HepG2 (cell line): Measurements from ENCODE around the gene UNC5B. TPM values are rescaled to one million over a fixed set of nuclear protein-coding genes. Genes with fewer than 3 reads are reported as not detected.

Source experiments
- ATM ChIP-seq: fragments of 450-650 bp; IDR thresholded peaks from 2 replicates; pipeline ENCODE4 v1.7.1; 2017; ENCODE audit warnings: mild to moderate bottlenecking, borderline replicate concordance
- BCLAF1 ChIP-seq: fragments of 450-650 bp; IDR thresholded peaks from 2 replicates; pipeline ENCODE4 v1.6.1; 2017; ENCODE audit warnings: mild to moderate bottlenecking
- FOXA3 ChIP-seq: IDR thresholded peaks from 2 replicates; pipeline ENCODE4 v1.6.1; 2016; ENCODE audit warnings: missing genetic modification reagents, missing compliant biosample characterization
- HIVEP1 ChIP-seq: sonication (generic); formaldehyde crosslinking; IDR thresholded peaks from 2 replicates; pipeline ENCODE4 v1.4.0; 2020; ENCODE audit warnings: mild to moderate bottlenecking, missing genetic modification reagents
- KAT8 ChIP-seq: IDR thresholded peaks from 2 replicates; pipeline ENCODE4 v1.6.1; 2016; ENCODE audit warnings: missing genetic modification reagents, missing compliant biosample characterization
- KLF6 ChIP-seq: IDR thresholded peaks from 2 replicates; pipeline ENCODE4 v1.8.0; 2016; ENCODE audit warnings: missing biosample characterization, missing genetic modification reagents
- MYPOP ChIP-seq: sonication (generic); formaldehyde crosslinking; IDR thresholded peaks from 2 replicates; pipeline ENCODE4 v1.8.1; 2023; ENCODE audit warnings: mild to moderate bottlenecking, moderate library complexity, missing genetic modification reagents
- NCOA2 ChIP-seq: sonication (generic); formaldehyde crosslinking; IDR thresholded peaks from 2 replicates; pipeline ENCODE4 v1.8.0; 2022; ENCODE audit warnings: inconsistent platforms
- RFXAP ChIP-seq: sonication (generic); formaldehyde crosslinking; IDR thresholded peaks from 2 replicates; pipeline ENCODE4 v1.4.0; 2020; ENCODE audit warnings: missing genetic modification reagents, borderline replicate concordance
- SOX5 ChIP-seq: IDR thresholded peaks from 2 replicates; pipeline ENCODE4 v1.6.1; 2016; ENCODE audit warnings: borderline replicate concordance
- ZKSCAN1 ChIP-seq: fragments of 150-350 bp; IDR thresholded peaks from 2 replicates; pipeline ENCODE4 v1.6.1; 2014; ENCODE audit warnings: low read length
- ZNF121 ChIP-seq: sonication (generic); formaldehyde crosslinking; IDR thresholded peaks from 2 replicates; pipeline ENCODE4 v1.5.0; 2020; ENCODE audit warnings: mild to moderate bottlenecking, missing genetic modification reagents
- ZNF335 ChIP-seq: sonication (generic); formaldehyde crosslinking; IDR thresholded peaks from 2 replicates; pipeline ENCODE4 v1.4.0; 2020; ENCODE audit warnings: missing genetic modification reagents
- ZNF569 ChIP-seq: sonication (generic); formaldehyde crosslinking; IDR thresholded peaks from 2 replicates; pipeline ENCODE4 v1.5.0; 2020; ENCODE audit warnings: mild to moderate bottlenecking, missing genetic modification reagents, moderate library complexity, borderline replicate concordance
- ZNF577 ChIP-seq: sonication (generic); formaldehyde crosslinking; IDR thresholded peaks from 2 replicates; pipeline ENCODE4 v1.4.0; 2020; ENCODE audit warnings: mild to moderate bottlenecking, low read depth, missing genetic modification reagents, borderline replicate concordance
- ZNF629 ChIP-seq: sonication (generic); formaldehyde crosslinking; conservative IDR thresholded peaks from 2 replicates; pipeline ENCODE4 v1.5.0; 2020; ENCODE audit warnings: missing genetic modification reagents
- ZNF709 ChIP-seq: sonication (generic); formaldehyde crosslinking; IDR thresholded peaks from 2 replicates; pipeline ENCODE4 v1.5.0; 2020; ENCODE audit warnings: mild to moderate bottlenecking, missing genetic modification reagents
- polyA plus RNA-seq, 8 experiments: library from polyadenylated mRNA; depleted of rRNA in 3 of 8; stranded (reverse) in 7 of 8; unstranded in 1 of 8; fragments of >200 nt; fragmentation: Illumina TruSeq in 4 of 8; extraction: Trizol in 4 of 8; gene quantifications; 2 replicates each; pipeline versions ENCODE4 v1.2.1 to v1.2.3, GENCODE V29; 2011 to 2016; ENCODE audit warnings: low read depth in 4 of 8, missing spikeins in 1 of 8, mixed read lengths in 1 of 8; ENCODE audit not compliant: insufficient read depth in 1 of 8
- total RNA-seq, 5 experiments: library from RNA; depleted of rRNA; stranded (reverse); fragments of >200 nt; fragmentation: Illumina TruSeq; extraction: Trizol; gene quantifications; 2 replicates each; pipeline ENCODE4 v1.2.3, GENCODE V29; 2016; ENCODE audit warnings: low read depth in 1 of 5
- TF ChIP-seq, protein P1 (sequence below): sonication (generic); formaldehyde crosslinking; conservative IDR thresholded peaks from 2 replicates; pipeline ENCODE4 v1.8.1; 2023; ENCODE audit warnings: missing genetic modification reagents
- TF ChIP-seq, protein P2 (sequence below): sonication (generic); formaldehyde crosslinking; IDR thresholded peaks from 2 replicates; pipeline ENCODE4 v1.5.1; 2020; ENCODE audit warnings: mild to moderate bottlenecking, missing genetic modification reagents, borderline replicate concordance
- TF ChIP-seq, protein P3 (sequence below): sonication (generic); formaldehyde crosslinking; IDR thresholded peaks from 2 replicates; pipeline ENCODE4 v1.5.0; 2020; ENCODE audit warnings: missing genetic modification reagents

The UNC5B gene
- total and polyA plus RNA-seq, 2 of the 13 experiments (the other 11 are each of a cell fraction or from before 2014, with no cell fraction given), result 0.07 TPM

DNA sequence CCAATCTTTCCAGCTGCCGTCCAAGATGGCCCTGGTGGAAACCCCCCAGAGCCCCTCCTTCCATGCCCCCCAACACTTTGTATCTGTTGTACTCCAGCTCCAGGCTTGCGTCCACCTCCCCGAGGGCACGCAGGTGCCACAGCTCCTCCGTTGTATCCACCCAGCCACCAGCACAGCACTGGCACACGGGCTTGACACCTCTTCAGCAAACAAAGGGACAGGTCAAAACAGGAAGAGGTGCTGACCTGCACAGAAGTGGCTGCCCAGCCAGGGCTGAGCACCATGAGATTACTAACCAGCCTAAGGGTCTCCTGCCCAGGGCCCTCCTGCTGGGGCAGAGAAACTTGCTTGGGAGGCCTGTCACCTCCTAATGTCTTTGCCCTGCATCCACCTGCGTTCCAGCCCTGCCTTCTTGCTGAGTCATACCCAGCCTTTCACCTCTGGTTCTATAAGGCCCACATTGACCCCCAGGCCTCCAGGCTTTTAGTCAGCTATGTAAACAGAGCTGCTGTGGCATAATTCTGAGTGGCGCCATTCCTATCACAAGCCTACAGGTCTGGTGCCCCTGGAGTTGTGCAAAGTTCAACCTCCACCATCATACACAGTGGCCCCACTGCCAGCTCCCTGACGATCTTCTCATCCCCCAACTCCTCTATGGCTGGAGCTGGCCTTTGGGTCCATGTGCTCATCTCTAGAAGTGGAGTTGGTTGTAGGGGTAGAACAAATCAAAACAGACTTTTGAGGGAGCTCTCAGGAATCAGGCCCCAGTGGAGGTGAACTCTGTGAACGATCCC is 127.6 kb downstream of the UNC5B start (continued):
- TF ChIP-seq BCLAF1 (no peak), MYPOP (CRISPR knock-in tag) (peak; percentile 79; the same call in 1 of the 2 replicates), ZNF335 (peak; percentile 77; the same call in 1 of the 2 replicates), FOXA3 (peak; percentile 99), SOX5 (CRISPR knock-in tag) (peak; percentile 79), ZNF629 (CRISPR knock-in tag) (peak; percentile 63; the same call in 1 of the 2 replicates), NCOA2 (CRISPR knock-in tag) (peak; percentile 96), ZNF709 (CRISPR knock-in tag) (peak; percentile 84; the same call in 1 of the 2 replicates), ZNF577 (CRISPR knock-in tag) (no peak), ZNF569 (CRISPR knock-in tag) (no peak), HIVEP1 (no peak), ATM (no peak; the same call in 1 of the 2 replicates), KLF6 (peak; percentile 59; the same call in 1 of the 2 replicates), ZKSCAN1 (0 out of 2 replicates have a peak, but pooled peaks have one; percentile 7), RFXAP (peak; percentile 82; the same call in 1 of the 2 replicates), ZNF121 (CRISPR knock-in tag) (no peak; the same call in 1 of the 2 replicates), KAT8 (CRISPR knock-in tag) (peak; percentile 74)
- TF ChIP-seq, protein P1, sequence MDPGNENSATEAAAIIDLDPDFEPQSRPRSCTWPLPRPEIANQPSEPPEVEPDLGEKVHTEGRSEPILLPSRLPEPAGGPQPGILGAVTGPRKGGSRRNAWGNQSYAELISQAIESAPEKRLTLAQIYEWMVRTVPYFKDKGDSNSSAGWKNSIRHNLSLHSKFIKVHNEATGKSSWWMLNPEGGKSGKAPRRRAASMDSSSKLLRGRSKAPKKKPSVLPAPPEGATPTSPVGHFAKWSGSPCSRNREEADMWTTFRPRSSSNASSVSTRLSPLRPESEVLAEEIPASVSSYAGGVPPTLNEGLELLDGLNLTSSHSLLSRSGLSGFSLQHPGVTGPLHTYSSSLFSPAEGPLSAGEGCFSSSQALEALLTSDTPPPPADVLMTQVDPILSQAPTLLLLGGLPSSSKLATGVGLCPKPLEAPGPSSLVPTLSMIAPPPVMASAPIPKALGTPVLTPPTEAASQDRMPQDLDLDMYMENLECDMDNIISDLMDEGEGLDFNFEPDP (CRISPR knock-in tag), result no peak
- TF ChIP-seq, protein P2, sequence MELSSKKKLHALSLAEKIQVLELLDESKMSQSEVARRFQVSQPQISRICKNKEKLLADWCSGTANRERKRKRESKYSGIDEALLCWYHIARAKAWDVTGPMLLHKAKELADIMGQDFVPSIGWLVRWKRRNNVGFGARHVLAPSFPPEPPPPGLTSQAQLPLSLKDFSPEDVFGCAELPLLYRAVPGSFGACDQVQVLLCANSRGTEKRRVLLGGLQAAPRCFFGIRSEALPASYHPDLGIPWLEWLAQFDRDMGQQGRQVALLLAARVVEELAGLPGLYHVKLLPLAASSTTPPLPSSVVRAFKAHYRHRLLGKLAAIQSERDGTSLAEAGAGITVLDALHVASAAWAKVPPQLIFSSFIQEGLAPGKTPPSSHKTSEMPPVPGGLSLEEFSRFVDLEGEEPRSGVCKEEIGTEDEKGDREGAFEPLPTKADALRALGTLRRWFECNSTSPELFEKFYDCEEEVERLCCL (CRISPR knock-in tag), result no peak; the same call in 1 of the 2 replicates
- TF ChIP-seq, protein P3, sequence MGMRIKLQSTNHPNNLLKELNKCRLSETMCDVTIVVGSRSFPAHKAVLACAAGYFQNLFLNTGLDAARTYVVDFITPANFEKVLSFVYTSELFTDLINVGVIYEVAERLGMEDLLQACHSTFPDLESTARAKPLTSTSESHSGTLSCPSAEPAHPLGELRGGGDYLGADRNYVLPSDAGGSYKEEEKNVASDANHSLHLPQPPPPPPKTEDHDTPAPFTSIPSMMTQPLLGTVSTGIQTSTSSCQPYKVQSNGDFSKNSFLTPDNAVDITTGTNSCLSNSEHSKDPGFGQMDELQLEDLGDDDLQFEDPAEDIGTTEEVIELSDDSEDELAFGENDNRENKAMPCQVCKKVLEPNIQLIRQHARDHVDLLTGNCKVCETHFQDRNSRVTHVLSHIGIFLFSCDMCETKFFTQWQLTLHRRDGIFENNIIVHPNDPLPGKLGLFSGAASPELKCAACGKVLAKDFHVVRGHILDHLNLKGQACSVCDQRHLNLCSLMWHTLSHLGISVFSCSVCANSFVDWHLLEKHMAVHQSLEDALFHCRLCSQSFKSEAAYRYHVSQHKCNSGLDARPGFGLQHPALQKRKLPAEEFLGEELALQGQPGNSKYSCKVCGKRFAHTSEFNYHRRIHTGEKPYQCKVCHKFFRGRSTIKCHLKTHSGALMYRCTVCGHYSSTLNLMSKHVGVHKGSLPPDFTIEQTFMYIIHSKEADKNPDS (CRISPR knock-in tag), result no peak
